Brain pericyte (primary cell): ENCODE results near the gene STRIP1.

Experiments used
- DNase-seq: peaks from one replicate; pipeline ENCODE4 v3.0.0-alpha.2; 2012; ENCODE audit warnings: low read depth, low spot score

STRIP1 gene

GRCh38 chr1:110091791-110092190, 57.4 kb downstream of the STRIP1 start:
- no peak for DNase-seq

- no peak for DNase-seq
These were observed 58.6 kb downstream of the STRIP1 start for GRCh38 chr1:110092991-110093390.

- no peak for DNase-seq
These were observed 60.7 kb downstream of the STRIP1 start for GRCh38 chr1:110094931-110095654.

- no peak for DNase-seq
These were observed 63.2 kb downstream of the STRIP1 start for GRCh38 chr1:110097507-110098221.

- no peak for DNase-seq
These were observed 64.0 kb downstream of the STRIP1 start for GRCh38 chr1:110098222-110099026.

GRCh38 chr1:110100335-110100734, 65.9 kb downstream of the STRIP1 start:
- DNase-seq = no peak

GRCh38 chr1:110102081-110102480, 67.7 kb downstream of the STRIP1 start:
- DNase-seq = no peak
